Colon (tissue), 2 donors: ENCODE data around the gene WASHC2A.
"Not testable (repeated sequence)": the region's sequence is repeated elsewhere in the genome, so short reads cannot be mapped to it uniquely, and the experiment has no call there.

Experiments
- FAIRE-seq: peaks from 2 replicates; lab custom pipeline; 2012; peaks lifted over from hg19 to GRCh38; lab: Jason Lieb, UNC
- donor health status: control.
- donor health status: control.

The WASHC2A gene

DNA sequence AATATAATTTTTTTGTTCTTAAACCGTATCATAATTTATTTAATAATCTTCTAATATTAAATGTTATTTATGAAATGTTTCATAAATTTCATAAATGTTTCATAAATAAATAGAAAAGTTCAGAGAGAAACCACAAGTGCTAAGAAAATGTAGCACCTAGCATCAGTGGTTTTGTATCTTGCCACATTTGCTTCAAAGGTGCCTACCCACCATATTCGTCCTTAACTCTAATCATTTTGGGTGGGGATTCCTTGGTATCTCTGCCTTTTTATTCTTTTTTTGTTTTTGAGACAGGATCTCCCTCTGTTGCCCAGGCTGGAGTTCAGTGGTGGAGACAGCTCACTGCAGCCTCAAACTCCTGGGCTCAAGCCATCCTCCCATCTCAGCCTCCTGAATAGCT, 7.4 kb downstream of the WASHC2A start:
- not testable (repeated sequence) for FAIRE-seq

DNA sequence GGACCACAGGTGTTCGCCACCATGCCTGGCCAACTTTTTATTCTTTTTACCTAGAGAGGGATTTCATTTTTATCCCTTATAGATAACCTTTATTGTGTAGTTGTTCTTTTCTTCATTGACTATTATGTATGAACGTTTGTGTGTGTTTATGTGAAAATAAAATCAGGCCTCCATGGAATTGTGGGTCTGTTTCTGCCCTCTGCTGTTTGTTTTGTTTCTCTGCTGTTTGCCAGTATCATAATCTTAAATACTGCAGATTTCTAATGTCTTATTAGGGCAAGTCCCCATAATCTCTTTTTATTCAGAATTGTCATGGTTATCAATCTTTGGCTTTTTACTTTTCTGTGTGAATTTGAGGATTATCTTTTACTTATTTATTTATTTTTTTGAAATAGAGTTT, 7.8 kb downstream of the WASHC2A start:
- FAIRE-seq, result not testable (repeated sequence)

DNA sequence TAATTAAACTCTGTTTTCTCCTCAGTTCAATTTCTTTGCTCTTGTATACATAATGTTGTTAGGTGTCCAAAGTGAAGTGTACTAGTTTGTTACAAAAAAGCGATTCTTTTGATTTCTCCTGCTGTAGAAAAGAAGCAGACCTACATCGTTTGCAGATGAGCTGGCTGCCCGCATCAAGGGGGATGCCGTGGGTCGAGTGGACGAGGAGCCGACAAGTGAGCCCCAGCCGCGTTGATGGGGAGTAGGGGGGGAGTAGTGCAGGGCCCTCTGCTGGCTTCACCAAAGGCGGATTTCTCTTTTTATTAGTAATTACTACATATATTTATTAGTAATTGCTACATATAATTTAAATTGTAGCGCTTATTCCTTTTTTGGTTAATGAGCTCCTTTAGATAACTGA, 23.6 kb downstream of the WASHC2A start:
- not testable (repeated sequence) for FAIRE-seq

DNA sequence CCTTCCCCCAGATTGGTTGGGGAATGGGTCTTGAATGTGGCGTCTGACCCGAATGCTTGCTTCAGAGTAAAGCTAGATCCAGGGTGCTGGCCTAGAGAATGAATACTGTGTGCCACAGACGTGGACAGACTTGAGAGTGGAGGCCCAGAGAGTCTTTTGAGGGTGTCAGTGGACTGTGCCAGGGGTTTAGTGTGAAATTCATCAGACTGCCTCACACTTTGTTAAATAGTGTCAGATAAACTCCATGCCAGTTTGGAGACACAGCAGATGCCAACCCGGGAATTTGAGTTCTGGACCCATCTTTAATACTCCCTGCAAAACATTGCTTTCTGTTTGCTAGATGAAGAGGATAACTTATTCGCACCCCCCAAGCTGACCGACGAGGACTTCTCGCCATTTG, 25.2 kb downstream of the WASHC2A start:
- not testable (repeated sequence) for FAIRE-seq

DNA sequence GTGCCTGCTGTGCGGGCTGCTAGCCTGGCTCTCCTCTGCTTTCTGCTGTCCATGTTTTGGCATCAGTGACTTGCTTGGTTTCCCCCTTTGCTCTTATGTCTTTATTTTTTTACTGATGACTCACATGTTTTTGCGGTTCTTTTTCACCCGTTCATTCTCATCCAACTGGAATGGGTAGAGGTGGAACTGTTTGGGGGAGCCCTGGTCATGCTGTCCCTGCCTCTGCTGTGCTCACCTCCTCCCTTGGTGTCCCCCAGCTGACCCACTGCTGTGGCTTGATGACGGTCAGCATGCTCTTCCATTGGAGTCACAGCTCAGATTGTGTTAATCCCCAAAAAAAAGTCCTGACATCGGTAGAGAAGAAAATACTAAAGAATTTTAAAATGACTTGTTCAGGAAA, 26.9 kb downstream of the WASHC2A start:
- FAIRE-seq, result not testable (repeated sequence)

DNA sequence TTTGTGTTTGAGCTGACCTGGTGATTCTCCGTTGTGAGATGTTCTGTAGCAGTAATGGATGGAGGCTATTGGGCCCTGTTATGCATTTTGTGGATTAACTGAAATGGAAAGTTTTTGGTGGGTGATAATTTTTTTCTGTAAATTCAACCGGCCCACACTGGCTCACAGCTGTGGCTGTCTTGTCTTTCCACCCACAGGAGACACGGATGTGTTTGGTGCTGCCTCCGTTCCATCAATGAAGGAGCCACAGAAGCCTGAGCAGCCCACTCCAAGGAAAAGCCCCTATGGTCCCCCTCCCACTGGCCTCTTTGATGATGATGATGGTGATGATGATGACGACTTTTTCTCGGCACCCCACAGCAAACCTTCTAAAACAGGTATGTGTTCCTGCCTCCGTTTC, 27.6 kb downstream of the WASHC2A start:
- FAIRE-seq, result not testable (repeated sequence)

DNA sequence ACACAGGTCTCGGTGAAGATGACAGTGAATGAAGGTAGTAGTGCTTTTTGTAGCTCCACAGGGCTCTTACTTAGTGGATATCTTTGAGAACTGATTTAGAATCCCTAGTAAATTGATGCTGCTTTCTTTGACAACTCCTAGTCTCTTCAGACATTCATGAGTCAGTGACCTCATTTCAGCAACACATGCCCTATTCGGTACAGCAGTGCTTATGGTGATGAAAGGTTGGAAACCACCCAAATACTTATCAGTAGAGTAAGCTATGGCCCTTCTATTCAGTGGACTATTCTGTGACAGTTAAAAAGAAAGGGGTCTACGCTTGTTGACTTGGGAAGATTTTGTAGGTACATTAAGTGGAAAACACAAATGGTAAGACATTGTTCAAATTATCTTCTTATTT, 29.0 kb downstream of the WASHC2A start:
- not testable (repeated sequence) for FAIRE-seq

DNA sequence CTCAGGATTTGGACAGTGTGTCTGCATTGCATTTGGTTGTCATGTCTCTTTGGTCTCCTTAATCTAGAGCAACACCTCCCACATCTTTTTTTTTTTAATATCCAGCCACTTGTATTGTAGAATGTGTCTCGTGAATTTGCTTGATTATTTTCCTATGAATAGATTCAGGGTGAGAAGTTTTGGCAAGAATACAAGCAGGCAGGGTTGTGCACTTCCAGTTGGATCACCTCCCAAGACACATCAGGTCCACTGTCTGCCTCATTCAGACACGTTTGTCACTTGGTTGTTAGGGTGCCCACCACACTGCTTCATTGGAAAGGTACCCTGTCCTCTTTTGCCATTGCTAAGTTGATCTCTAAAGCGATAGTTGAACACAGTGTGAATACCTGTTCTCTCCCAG, 30.9 kb downstream of the WASHC2A start:
- not testable (repeated sequence) for FAIRE-seq

DNA sequence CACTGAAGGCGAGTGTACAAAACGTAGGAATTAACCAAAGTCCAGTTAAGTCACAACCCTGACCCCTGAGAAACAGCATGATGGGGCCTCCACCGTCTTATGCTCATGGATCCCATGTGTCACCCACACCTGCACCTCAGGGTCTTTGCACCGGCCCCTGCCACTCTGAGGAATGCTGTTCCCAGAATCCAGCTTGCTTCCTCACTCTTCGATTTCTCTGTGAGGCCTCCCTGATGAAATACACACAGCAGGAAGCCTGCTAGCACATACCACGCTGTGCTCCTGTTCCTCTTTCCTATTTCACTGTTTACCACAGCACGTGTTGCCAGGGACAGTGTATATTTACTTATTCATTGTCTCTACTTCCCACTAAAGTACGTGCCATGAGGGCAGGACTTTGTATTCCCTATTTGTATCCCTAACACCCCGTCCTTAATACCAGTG, 33.4 kb downstream of the WASHC2A start:
- FAIRE-seq, result not testable (repeated sequence)

DNA sequence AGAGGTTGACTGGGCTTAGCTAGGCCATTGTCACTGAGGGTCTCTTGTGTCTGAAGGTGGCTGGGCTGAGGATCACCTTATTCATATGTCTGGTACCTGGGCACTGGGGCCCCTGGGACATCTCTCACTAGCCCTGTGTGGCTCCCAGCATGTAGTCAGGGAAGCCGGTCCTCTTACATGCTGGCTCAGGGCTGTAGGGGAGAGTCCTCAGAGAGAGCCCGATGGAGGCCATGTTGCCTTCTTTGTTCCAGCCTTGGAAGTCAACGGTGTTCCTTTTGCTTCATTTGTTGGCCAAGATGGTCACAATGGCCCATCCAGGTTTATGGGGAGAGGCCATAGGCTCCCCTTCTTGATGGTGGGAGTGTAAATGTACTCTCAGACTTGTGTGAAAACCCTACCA, 34.0 kb downstream of the WASHC2A start:
- not testable (repeated sequence) for FAIRE-seq

DNA sequence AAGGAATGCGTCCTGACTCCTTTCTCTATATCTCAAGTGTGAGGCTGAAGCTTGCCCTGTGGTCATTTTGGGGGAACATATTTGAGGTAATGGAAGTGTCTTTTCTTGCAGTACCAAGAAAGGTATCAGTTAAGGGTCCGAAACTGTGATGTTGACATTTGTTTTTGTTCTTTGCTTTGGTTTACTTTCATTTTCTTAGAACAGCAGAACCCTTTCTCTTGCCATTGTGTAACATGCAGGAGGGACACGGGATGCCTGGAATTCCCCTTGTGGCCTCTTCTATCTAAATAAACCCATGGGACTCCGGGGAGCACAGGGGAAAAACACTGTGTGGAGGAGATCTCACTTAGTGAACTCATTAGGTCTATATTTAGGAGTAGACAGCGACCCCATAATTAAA, 34.5 kb downstream of the WASHC2A start:
- FAIRE-seq, result not testable (repeated sequence)

DNA sequence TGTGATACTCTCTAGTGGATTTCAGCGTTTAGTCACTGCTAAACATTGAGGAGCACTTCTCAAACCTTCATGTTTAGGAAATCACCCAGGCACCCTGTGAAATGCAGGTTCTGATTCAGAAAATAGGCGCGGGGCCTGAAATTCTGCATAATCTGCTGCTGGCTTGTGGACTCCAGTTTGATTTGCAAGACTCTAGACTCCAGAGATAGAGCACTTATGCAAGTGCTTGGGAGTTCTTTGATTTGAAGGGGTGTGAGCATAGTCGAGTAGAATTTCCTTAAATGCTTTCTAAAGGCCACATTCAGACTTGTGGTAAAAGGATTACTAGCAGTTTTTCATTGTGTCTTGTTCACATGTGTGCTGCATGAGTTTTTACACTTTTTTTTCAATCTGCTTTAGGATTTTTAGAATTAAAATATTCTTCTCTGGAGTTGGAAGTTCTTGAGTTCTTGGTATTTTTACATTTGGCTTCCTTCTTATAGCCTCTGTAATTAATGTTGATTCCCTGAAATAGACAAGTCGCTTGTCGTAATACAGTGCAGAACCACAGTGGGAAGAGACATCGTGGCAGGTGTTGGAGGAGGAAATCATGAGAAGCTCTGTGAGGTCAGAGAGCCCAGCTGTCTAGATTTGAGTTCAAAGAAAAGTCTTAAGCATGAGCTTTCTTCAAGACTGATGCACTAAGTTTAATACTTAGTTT, 41.4 kb downstream of the WASHC2A start:
- not testable (repeated sequence) for FAIRE-seq

DNA sequence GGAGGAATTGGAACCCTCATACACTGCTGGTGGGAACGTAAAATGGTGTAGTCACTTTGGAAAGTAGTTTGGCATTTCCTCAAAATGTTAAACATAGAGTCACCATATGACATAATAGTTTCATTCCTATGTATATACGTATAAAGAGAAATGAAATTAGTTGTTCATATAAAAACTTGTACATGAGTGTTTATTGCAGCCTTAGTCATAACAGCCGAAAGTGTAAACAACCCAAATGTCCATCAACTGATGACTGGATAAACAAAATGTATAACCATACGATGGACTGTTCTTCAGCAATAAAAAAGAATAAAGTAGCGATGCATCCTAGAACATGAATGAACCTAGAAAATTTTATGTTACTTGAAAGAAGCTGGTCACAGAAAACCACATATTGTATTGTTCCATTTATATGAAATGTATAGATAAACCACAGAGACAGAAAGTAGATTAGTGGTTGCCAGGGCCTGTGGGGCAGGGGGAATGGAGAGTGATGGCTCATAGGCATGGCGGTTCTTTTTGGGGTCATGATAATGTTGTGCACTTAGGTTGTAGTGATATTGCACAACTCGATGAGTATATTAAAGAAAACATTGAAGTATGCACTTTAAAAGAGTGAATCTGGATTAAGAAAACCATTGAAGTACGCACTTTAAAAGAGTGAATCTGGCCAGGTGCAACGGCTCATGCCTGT, 44.8 kb downstream of the WASHC2A start:
- FAIRE-seq, result not testable (repeated sequence)

DNA sequence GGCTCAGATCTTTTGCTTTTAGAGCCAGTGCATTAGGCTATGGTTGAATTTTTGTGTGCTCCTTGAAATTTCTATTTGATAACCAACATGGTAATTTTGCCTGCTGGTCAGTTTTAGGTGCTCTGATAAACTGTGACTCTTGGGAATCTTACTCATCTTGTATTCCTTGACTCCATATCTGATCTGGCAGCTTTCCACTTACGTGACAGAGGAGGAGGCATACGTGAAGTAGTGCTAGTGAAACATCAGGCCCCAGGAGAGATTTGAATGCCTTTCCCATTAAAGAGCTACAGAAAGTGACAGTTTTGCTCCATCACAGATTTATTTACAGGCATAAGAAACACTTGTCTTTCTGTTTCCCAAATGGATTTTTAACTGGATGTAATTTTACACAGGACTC, 59.0 kb downstream of the WASHC2A start:
- FAIRE-seq, result not testable (repeated sequence)

DNA sequence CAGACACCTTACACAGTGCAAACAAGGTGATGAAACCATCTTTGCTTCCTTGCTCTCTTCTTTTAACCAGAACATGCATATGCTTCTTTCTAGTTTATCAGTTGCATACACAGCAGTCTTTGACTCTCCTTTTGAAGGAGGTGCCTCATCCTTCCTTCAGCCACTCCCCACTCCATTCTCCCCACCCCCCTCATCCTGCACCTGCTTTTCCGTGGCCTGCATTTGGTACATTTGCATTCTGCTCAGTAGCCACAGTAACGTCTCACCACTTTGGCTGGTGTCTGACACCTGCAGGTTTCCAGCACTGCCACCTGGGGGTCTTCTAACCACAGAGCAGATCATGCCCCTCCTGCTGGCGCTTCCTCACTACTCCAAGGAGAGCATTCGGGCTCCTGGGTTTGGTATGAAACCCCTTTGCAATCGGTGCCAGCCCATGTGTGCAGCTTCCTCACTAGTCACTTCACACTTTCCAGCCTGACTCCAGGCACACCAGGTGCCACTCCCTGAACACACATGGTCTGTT, 60.1 kb downstream of the WASHC2A start:
- not testable (repeated sequence) for FAIRE-seq

DNA sequence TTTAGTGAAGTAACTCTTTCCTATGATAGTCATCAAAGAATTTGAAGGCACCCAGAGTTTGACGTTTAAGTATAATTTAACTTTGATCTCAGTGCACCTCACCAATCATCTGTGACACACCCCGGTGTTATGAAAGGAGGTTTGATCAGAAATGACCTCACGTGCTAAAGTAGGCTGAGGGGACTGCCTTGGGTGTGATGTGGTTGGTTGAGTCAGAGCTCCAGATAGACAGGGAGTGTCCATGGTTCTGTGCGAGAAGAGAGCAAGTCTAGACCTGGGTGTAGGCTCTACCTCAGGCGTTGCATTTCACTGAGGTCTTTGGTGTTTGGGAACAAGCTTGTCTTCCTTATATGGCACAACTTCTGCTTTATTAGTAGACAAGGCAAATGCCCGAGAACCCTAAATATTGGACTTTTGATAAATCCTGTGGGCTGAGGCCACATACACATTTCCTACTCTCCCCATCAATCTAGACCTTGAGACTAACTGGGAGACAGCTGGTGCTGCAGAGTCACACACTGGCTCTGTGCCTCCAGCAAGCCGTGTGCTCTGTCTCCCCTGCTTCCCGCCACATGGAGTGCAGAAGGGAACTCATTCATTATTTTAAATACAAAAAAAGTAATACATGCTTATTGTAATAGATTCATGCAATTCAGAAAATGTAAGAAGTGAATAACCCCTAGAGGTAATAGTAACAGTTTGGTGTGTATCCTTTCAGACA, 63.7 kb downstream of the WASHC2A start:
- not testable (repeated sequence) for FAIRE-seq

DNA sequence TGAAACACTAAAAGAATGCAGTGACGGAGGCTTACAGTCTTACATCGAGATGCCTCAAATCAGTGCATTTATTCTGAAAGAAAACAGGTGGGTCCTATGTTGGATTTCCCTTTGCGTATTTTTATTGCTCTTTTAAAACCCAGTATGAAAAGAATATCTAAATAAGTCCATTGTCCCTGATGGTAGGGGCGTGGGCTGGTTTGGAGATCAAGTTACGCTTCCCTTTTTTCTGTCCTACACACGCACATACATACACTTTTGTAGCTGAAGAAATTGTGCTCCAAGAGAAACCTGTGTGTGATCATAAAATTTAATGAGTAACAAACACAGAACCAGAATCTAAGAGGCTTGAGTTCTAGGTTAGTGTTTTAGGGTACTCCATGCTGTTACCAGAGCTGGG, 64.6 kb downstream of the WASHC2A start:
- FAIRE-seq, result not testable (repeated sequence)

DNA sequence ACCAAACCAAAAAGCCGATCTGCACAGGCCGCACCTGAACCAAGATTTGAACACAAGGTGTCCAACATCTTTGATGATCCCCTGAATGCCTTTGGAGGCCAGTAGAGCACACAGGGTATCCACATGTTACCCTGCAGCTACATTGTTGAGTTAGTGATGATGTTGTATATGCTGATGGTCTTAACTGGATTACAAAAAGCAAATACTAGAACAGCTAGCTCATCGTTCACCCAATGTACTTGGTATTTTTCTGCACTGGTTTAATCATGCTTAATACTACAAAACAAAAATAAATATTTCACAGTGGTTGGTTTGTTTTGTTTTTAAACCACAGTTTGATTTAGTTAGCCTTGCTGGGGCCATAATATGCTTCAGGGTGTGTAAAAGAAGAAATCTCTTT, 65.1 kb downstream of the WASHC2A start:
- FAIRE-seq, result not testable (repeated sequence)

DNA sequence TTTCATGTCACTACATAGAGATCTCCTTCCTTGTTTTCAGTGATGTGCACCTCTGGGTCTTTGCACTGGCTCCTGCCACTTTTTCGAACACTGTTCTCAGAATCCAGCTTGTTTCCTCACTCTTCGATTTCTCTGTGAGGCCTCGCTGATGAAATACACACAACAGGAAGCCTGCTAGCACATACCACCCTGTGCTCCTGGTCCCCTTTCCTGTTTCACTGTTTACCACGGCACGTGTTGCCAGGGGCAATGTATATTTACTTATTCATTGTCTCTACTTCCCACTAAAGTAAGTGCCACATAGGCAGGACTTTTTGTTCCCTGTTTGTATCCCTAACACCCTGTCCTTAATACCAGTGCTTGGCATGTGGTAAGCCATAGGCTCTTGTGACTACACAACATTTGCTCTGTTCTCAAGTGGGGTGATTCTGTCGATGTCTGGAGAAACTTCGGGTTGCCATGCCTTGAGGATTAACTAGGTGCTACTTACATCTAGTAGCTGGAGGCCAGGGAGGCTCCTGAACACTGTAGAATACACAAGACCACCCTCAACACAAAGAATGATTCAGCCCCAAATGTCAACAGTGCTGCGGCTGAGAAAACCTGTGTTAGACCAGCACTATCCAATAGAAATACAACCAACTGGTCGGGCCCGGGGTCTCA, 75.9 kb downstream of the WASHC2A start:
- FAIRE-seq, result not testable (repeated sequence)

DNA sequence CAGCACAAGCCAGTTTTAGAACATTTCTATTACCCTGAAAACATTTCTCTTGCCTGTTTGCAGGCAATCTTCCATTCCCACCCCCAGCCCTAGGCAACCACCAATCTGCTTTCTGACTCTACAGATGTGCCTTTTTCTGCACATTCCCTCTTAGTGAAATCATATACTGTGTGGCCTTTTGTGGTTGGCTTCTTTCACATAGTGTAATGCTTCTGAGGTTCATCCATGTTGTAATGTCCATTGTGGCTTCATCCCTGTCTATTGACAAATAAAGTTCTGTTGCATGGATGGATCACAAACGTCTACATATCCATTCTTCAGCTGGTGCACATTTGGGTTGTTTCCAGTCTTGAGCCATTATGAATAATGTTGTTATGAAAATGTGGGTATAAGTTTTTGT, 77.8 kb downstream of the WASHC2A start:
- not testable (repeated sequence) for FAIRE-seq

DNA sequence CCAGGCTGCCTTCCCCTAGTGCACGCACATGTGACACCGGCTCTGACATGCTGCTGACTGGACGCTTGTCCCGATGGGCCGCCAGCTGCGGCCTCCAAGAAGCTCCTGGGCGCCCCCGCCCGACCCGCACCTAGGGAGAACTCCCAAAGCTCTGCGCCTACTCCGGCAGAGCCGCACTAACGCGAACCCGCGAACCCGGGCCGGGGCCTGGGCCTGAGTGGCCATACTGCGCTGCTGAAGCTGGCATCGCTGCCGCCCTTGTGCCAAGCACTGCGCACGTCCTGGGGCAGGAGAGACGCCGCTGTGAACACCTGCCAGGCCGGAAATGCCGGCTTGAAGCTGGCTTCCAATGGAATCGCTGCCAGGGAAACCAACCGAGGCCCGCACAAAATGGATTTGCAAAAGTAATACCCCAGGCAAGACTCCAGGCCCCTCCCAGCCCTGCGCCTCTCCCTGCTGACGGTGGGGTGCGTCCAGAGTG, 85.1 kb downstream of the WASHC2A start:
- FAIRE-seq, result no peak

DNA sequence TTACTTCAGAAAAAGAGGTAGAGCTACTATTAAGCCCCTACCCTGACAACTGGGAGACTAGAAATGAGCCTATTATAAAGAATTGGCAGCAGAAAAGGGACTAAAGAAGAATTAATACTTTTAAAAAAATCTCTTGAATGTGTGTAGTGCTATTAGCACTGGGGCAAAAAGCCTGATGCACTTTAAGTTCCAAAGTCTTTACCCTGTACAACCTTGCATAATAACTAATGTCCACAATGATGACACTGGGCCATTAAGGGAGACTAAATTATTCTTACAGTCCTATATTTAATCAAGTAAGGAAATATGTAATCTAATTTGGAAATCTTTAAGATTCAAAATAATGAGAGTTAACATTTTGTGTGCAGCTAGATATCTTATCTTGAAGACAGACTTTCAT, 90.1 kb downstream of the WASHC2A start:
- FAIRE-seq, result not testable (repeated sequence)
